Measurements from ENCODE around the gene ZGLP1.

The ZGLP1 gene

DNA sequence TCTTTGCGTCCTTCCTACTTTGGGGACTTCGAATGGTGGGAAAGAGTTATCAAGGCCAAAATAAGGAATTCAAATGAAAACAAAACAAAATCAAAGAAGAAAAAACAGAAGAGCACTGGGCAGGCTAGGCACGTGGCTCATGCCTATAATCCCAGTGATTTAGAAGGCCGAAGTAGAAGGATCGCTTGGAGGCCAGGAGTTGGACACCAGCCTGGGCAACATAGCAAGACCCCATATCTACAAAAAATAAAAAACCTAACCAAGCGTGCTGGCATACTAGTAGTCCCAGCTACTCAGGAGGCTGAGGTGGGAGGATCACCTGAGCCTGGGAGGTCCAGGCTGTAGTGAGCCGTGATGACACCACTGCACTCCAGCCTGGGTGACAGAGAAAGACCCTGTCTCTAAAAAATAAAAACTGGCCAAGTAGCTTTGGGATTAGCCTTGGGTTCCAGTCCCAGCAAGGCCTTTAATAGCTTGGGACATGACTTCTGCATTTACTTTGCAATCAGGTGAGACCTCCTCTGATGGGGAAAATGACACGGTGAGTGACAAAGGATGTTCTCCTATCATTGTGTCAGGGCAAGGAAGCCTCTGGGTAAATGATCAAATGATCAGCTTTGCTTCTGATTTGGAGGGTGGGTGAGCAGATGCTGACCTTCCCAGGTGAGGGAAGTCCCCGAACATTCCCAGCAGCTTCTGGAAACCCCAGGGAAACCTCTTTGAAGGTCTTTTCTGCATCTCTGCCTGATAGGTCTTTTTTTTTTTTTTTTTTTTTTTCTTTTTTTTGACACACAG, 31.6 kb downstream of the ZGLP1 start:
- Histone ChIP-seq H2BK5ac (ENCODE audit: low read depth, low read length, poor library complexity) (no peak overlapping the region), H3K9me3 (ENCODE audit: insufficient read depth, low read depth, low read length) (no peaks in the 10 kb centered on the region), H3K18ac (ENCODE audit: low read length) (no peak overlapping the region), H2AK5ac (ENCODE audit: low read length) (no peak overlapping the region), H3K4me3 (ENCODE audit: low read depth, low read length) (no peak overlapping the region), H3K23ac (ENCODE audit: low read length) (no peak overlapping the region), H4K91ac (ENCODE audit: low read depth, low read length) (no peak overlapping the region), H4K12ac (ENCODE audit: low read depth, low read length) (no peak overlapping the region), H4K8ac (ENCODE audit: low read depth, low read length) (no peak overlapping the region), H3K4me1 (ENCODE audit: control insufficient read depth in 1 of 2, insufficient read depth in 2 of 2, low read length in 2 of 2) (no peaks in the 10 kb centered on the region), H3K27me3 (ENCODE audit: insufficient read depth, low read length) (no peaks in the 10 kb centered on the region), H3K79me2 (ENCODE audit: control insufficient read depth, insufficient read depth, low read length, poor library complexity) (no peaks in the 10 kb centered on the region), H3K4me2 (ENCODE audit: low read length) (no peak overlapping the region), H3K14ac (ENCODE audit: low read length) (no peak overlapping the region), H3K36me3 (ENCODE audit: control insufficient read depth in 1 of 2, insufficient read depth in 2 of 2, low read length in 2 of 2) (no peaks in the 10 kb centered on the region), H3K27ac (ENCODE audit: low read depth, low read length) (no peak overlapping the region), H3K79me1 (ENCODE audit: low read length) (no peaks in the 10 kb centered on the region), H3K9ac (ENCODE audit: low read length) (no peak overlapping the region), H2AFZ (ENCODE audit: insufficient read depth, low read length, poor library complexity) (no peak overlapping the region), H2BK120ac (ENCODE audit: insufficient read depth, low read length, poor library complexity) (no peak overlapping the region), H3K4ac (ENCODE audit: low read depth, low read length) (no peak overlapping the region), H2BK12ac (ENCODE audit: low read length) (no peak overlapping the region)
- DNase-seq: no peak
- no CpG with 5 or more reads among the region's 9 CpGs for WGBS (ENCODE audit: extremely low coverage, insufficient coverage, insufficient read length)

DNA sequence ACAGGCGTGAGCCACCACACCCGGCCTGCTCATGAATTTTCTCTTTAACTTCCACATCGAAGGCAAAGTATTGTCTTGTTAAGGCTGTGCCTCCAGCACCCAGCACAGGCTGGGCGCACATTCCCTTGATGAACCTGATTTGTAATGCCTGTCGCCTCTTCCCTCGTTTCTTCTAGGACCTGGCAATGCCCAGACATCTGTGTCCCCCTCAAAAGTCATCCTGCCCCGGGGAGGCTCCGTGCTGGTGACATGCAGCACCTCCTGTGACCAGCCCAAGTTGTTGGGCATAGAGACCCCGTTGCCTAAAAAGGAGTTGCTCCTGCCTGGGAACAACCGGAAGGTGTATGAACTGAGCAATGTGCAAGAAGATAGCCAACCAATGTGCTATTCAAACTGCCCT, 35.0 kb downstream of the ZGLP1 start:
- no peak overlapping the region for H3K27ac ChIP-seq (ENCODE audit: low read depth, low read length)
- no peak overlapping the region for H3K14ac ChIP-seq (ENCODE audit: low read length)
- H3K4me3 ChIP-seq (ENCODE audit: low read depth, low read length): no peak overlapping the region
- H3K4me2 ChIP-seq (ENCODE audit: low read length): no peak overlapping the region
- H3K36me3 ChIP-seq (ENCODE audit: control insufficient read depth in 1 of 2, insufficient read depth in 2 of 2, low read length in 2 of 2): no peaks in the 10 kb centered on the region
- peaks cover 13 to 14% of the 10 kb centered on the region in 2 experiments for H3K4me1 ChIP-seq (ENCODE audit: control insufficient read depth in 1 of 2, insufficient read depth in 2 of 2, low read length in 2 of 2)
- H2BK120ac ChIP-seq (ENCODE audit: insufficient read depth, low read length, poor library complexity): no peak overlapping the region
- H2BK5ac ChIP-seq (ENCODE audit: low read depth, low read length, poor library complexity): no peak overlapping the region
- no peaks in the 10 kb centered on the region for H3K27me3 ChIP-seq (ENCODE audit: insufficient read depth, low read length)
- no peak overlapping the region for H3K4ac ChIP-seq (ENCODE audit: low read depth, low read length)
- H3K9me3 ChIP-seq (ENCODE audit: insufficient read depth, low read depth, low read length): no peaks in the 10 kb centered on the region
- H4K8ac ChIP-seq (ENCODE audit: low read depth, low read length): no peak overlapping the region
- H3K79me1 ChIP-seq (ENCODE audit: low read length): peaks cover 2% of the 10 kb centered on the region
- no peak overlapping the region for H4K91ac ChIP-seq (ENCODE audit: low read depth, low read length)
- no peaks in the 10 kb centered on the region for H3K79me2 ChIP-seq (ENCODE audit: control insufficient read depth, insufficient read depth, low read length, poor library complexity)
- H2BK12ac ChIP-seq (ENCODE audit: low read length): no peak overlapping the region
- DNase-seq: no peak
- no peak overlapping the region for H2AK5ac ChIP-seq (ENCODE audit: low read length)
- no peak overlapping the region for H3K18ac ChIP-seq (ENCODE audit: low read length)
- H4K12ac ChIP-seq (ENCODE audit: low read depth, low read length): no peak overlapping the region
- no peak overlapping the region for H3K23ac ChIP-seq (ENCODE audit: low read length)
- no peak overlapping the region for H3K9ac ChIP-seq (ENCODE audit: low read length)
- WGBS (ENCODE audit: extremely low coverage, insufficient coverage, insufficient read length): no CpG with 5 or more reads among the region's 10 CpGs
- no peak overlapping the region for H2AFZ ChIP-seq (ENCODE audit: insufficient read depth, low read length, poor library complexity)

DNA sequence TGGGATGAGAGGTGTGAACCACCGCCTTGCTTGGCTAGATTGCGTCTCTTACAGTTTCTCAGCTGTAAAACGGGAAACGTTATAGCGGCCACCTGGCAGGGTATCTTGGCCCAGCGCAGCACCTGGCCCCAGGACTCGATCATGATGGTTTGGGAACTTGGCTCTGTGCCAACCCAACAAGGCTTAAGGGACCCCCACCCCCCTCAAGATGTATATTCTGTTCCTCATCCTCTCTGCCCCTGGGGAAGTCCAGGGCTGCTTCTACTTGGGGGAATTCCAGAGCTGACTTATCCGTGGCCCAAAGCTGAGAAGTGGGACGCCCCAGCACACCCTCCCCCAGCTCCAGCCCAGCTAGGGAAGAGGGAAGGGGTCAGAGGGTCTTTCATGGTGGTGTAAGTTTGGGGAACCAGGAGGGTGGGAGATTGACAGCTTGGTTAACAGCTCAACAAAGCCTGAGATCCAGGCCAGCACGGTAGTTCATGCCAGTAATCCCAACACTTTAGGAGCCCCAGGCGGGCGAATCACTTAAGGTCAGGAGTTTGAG, 38.0 kb downstream of the ZGLP1 start:
- Histone ChIP-seq H3K4me2 (ENCODE audit: low read length) (no peak overlapping the region), H2AFZ (ENCODE audit: insufficient read depth, low read length, poor library complexity) (no peak overlapping the region), H3K23ac (ENCODE audit: low read length) (no peak overlapping the region), H3K79me2 (ENCODE audit: control insufficient read depth, insufficient read depth, low read length, poor library complexity) (no peaks in the 10 kb centered on the region), H3K4me1 (ENCODE audit: control insufficient read depth in 1 of 2, insufficient read depth in 2 of 2, low read length in 2 of 2) (peaks cover 13 to 14% of the 10 kb centered on the region in 2 experiments), H3K4me3 (ENCODE audit: low read depth, low read length) (no peak overlapping the region), H2AK5ac (ENCODE audit: low read length) (no peak overlapping the region), H3K79me1 (ENCODE audit: low read length) (peaks cover 2% of the 10 kb centered on the region), H2BK120ac (ENCODE audit: insufficient read depth, low read length, poor library complexity) (no peak overlapping the region), H2BK5ac (ENCODE audit: low read depth, low read length, poor library complexity) (no peak overlapping the region), H2BK12ac (ENCODE audit: low read length) (no peak overlapping the region), H3K27ac (ENCODE audit: low read depth, low read length) (no peak overlapping the region), H4K8ac (ENCODE audit: low read depth, low read length) (no peak overlapping the region), H3K14ac (ENCODE audit: low read length) (no peak overlapping the region), H3K27me3 (ENCODE audit: insufficient read depth, low read length) (no peaks in the 10 kb centered on the region), H3K18ac (ENCODE audit: low read length) (no peak overlapping the region), H4K12ac (ENCODE audit: low read depth, low read length) (no peak overlapping the region), H3K9me3 (ENCODE audit: insufficient read depth, low read depth, low read length) (no peaks in the 10 kb centered on the region), H3K36me3 (ENCODE audit: control insufficient read depth in 1 of 2, insufficient read depth in 2 of 2, low read length in 2 of 2) (no peaks in the 10 kb centered on the region), H4K91ac (ENCODE audit: low read depth, low read length) (no peak overlapping the region), H3K9ac (ENCODE audit: low read length) (no peak overlapping the region), H3K4ac (ENCODE audit: low read depth, low read length) (no peak overlapping the region)
- no CpG with 5 or more reads among the region's 12 CpGs for WGBS (ENCODE audit: extremely low coverage, insufficient coverage, insufficient read length)
- peak; percentile 31 to 33 for DNase-seq

DNA sequence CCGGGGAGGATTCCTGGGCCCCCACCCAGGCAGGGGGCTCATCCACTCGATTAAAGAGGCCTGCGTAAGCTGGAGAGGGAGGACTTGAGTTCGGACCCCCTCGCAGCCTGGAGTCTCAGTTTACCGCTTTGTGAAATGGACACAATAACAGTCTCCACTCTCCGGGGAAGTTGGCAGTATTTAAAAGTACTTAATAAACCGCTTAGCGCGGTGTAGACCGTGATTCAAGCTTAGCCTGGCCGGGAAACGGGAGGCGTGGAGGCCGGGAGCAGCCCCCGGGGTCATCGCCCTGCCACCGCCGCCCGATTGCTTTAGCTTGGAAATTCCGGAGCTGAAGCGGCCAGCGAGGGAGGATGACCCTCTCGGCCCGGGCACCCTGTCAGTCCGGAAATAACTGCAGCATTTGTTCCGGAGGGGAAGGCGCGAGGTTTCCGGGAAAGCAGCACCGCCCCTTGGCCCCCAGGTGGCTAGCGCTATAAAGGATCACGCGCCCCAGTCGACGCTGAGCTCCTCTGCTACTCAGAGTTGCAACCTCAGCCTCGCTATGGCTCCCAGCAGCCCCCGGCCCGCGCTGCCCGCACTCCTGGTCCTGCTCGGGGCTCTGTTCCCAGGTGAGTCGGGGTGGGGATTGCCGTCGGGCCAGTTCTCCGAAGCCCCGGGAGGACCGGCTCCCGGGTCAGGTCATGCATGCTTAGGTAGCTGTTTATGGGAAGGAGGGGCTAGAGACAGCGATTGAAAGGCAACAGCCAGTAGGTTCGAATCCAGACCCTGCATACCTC, 38.8 kb downstream of the ZGLP1 start, which contains the start of gene ICAM1:
TSS of gene ICAM1 (plus strand) at position 505 of the 779 bp plus-strand sequence. CDS start at position 545, 40 bp downstream.
- H3K27ac ChIP-seq (ENCODE audit: low read depth, low read length): no peak within 1 kb of the TSS
- H4K12ac ChIP-seq (ENCODE audit: low read depth, low read length): peak within 1 kb of the TSS; percentile 72
- peak within 1 kb of the TSS; percentile 2 for H2BK120ac ChIP-seq (ENCODE audit: insufficient read depth, low read length, poor library complexity)
- H3K4me2 ChIP-seq (ENCODE audit: low read length): peak within 1 kb of the TSS; percentile 59
- no peak within 1 kb of the TSS for H3K23ac ChIP-seq (ENCODE audit: low read length)
- peak within 1 kb of the TSS; percentile 84 for H4K8ac ChIP-seq (ENCODE audit: low read depth, low read length)
- H3K36me3 ChIP-seq (ENCODE audit: control insufficient read depth in 1 of 2, insufficient read depth in 2 of 2, low read length in 2 of 2): no peaks in the 10 kb centered on the region
- no peak within 1 kb of the TSS for H2AK5ac ChIP-seq (ENCODE audit: low read length)
- H3K4me3 ChIP-seq (ENCODE audit: low read depth, low read length): no peak within 1 kb of the TSS
- H3K14ac ChIP-seq (ENCODE audit: low read length): peak within 1 kb of the TSS; percentile 37
- no peaks in the 10 kb centered on the region for H3K9me3 ChIP-seq (ENCODE audit: insufficient read depth, low read depth, low read length)
- H2BK12ac ChIP-seq (ENCODE audit: low read length): no peak within 1 kb of the TSS
- no peak within 1 kb of the TSS for H3K4ac ChIP-seq (ENCODE audit: low read depth, low read length)
- H3K27me3 ChIP-seq (ENCODE audit: insufficient read depth, low read length): no peaks in the 10 kb centered on the region
- H3K18ac ChIP-seq (ENCODE audit: low read length): no peak within 1 kb of the TSS
- peak within 1 kb of the TSS; percentile 57 for H4K91ac ChIP-seq (ENCODE audit: low read depth, low read length)
- no CpG with 5 or more reads among the region's 51 CpGs for WGBS (ENCODE audit: extremely low coverage, insufficient coverage, insufficient read length)
- H2BK5ac ChIP-seq (ENCODE audit: low read depth, low read length, poor library complexity): no peak within 1 kb of the TSS
- no peaks in the 10 kb centered on the region for H3K79me2 ChIP-seq (ENCODE audit: control insufficient read depth, insufficient read depth, low read length, poor library complexity)
- H3K9ac ChIP-seq (ENCODE audit: low read length): no peak within 1 kb of the TSS
- peak within 1 kb of the TSS; percentile 79 for H2AFZ ChIP-seq (ENCODE audit: insufficient read depth, low read length, poor library complexity)
- H3K79me1 ChIP-seq (ENCODE audit: low read length): peaks cover 2% of the 10 kb centered on the region
- peaks cover 13 to 14% of the 10 kb centered on the region in 2 experiments for H3K4me1 ChIP-seq (ENCODE audit: control insufficient read depth in 1 of 2, insufficient read depth in 2 of 2, low read length in 2 of 2)
- DNase-seq: peak; percentile 91 to 97

Measured in trophoblast cell (in vitro differentiated cells and primary cell).